ENCODE data around the gene CNOT11.
"Not testable (repeated sequence)": the region's sequence is repeated elsewhere in the genome, so short reads cannot be mapped to it uniquely, and the experiment has no call there.

Gene CNOT11

GRCh38 chr2:101223814-101224231, 28.9 kb upstream of the CNOT11 start:
- TF ChIP-seq CTCF (IDR thresholded peaks at IDR 0.05; ENCODE audit: extremely low read depth, insufficient read depth, missing control alignments), result no peak
- DNase-seq (ENCODE audit: low spot score), result peak; percentile 44
- in situ Hi-C loops (cut with MboI; ENCODE audit: low pct_unique_long_range_greater_than_20kb, low sequenced_read_pairs, unreplicated experiment), result no loop called here

GRCh38 chr2:101230541-101231001, 22.1 kb upstream of the CNOT11 start:
- TF ChIP-seq CTCF (IDR thresholded peaks at IDR 0.05; ENCODE audit: extremely low read depth, insufficient read depth, missing control alignments), result no peak
- in situ Hi-C loops (cut with MboI; ENCODE audit: low pct_unique_long_range_greater_than_20kb, low sequenced_read_pairs, unreplicated experiment), result no loop called here

GRCh38 chr2:101231240-101231639, 21.4 kb upstream of the CNOT11 start:
- no peak for TF ChIP-seq CTCF (IDR thresholded peaks at IDR 0.05; ENCODE audit: extremely low read depth, insufficient read depth, missing control alignments)
- in situ Hi-C loops (cut with MboI; ENCODE audit: low pct_unique_long_range_greater_than_20kb, low sequenced_read_pairs, unreplicated experiment), result no loop called here
- no peak for DNase-seq (ENCODE audit: low spot score)

More at GRCh38 chr2:101230541-101231001, 22.1 kb upstream of the CNOT11 start:
- DNase-seq (ENCODE audit: low spot score), result no peak

- no peak for TF ChIP-seq CTCF (IDR thresholded peaks at IDR 0.05; ENCODE audit: extremely low read depth, insufficient read depth, missing control alignments)
- DNase-seq (ENCODE audit: low spot score), result no peak
These were observed 20.6 kb upstream of the CNOT11 start for GRCh38 chr2:101231937-101232730.

GRCh38 chr2:101232770-101233169, 19.9 kb upstream of the CNOT11 start:
- no peak for TF ChIP-seq CTCF (IDR thresholded peaks at IDR 0.05; ENCODE audit: extremely low read depth, insufficient read depth, missing control alignments)
- DNase-seq (ENCODE audit: low spot score), result no peak
- in situ Hi-C loops (cut with MboI; ENCODE audit: low pct_unique_long_range_greater_than_20kb, low sequenced_read_pairs, unreplicated experiment), result no loop called here

More at GRCh38 chr2:101231937-101232730, 20.6 kb upstream of the CNOT11 start:
- in situ Hi-C loops (cut with MboI; ENCODE audit: low pct_unique_long_range_greater_than_20kb, low sequenced_read_pairs, unreplicated experiment), result no loop called here

- no peak for TF ChIP-seq CTCF (IDR thresholded peaks at IDR 0.05; ENCODE audit: extremely low read depth, insufficient read depth, missing control alignments)
- DNase-seq (ENCODE audit: low spot score), result no peak
- in situ Hi-C loops (cut with MboI; ENCODE audit: low pct_unique_long_range_greater_than_20kb, low sequenced_read_pairs, unreplicated experiment), result no loop called here
These were observed 18.3 kb upstream of the CNOT11 start for GRCh38 chr2:101234169-101234938.

GRCh38 chr2:101235956-101236355, 16.7 kb upstream of the CNOT11 start:
- DNase-seq (ENCODE audit: low spot score); in situ Hi-C loops (cut with MboI; ENCODE audit: low pct_unique_long_range_greater_than_20kb, low sequenced_read_pairs, unreplicated experiment): not testable (repeated sequence)

GRCh38 chr2:101237944-101238343, 14.7 kb upstream of the CNOT11 start:
- in situ Hi-C loops (cut with MboI; ENCODE audit: low pct_unique_long_range_greater_than_20kb, low sequenced_read_pairs, unreplicated experiment); DNase-seq (ENCODE audit: low spot score): not testable (repeated sequence)

Data from GM13977 (cell line).